Measurements from ENCODE around the gene SFXN4. TPM values are rescaled to one million over a fixed set of nuclear protein-coding genes. Genes with fewer than 3 reads are reported as not detected.

Gene SFXN4
- total RNA-seq, 1 experiment from 2014 or later, result 21.9 TPM

- no peaks in the 10 kb centered on the region for H3K79me1 ChIP-seq (ENCODE audit: insufficient read depth, low read depth, low read length, poor library complexity, severe bottlenecking)
- H3K18ac ChIP-seq (ENCODE audit: insufficient read length, low read depth, low read length), result no peak overlapping the region
- Mint-ChIP-seq H3K9me3 (no peaks in the 10 kb centered on the region), H3K27me3 (ENCODE audit: low read depth) (no peaks in the 10 kb centered on the region), H3K27ac (peak overlapping the region; percentile 36 to 53 (median 36); a peak in 3 of 7 replicates), H3K4me3 (no peak overlapping the region; a peak in 1 of 5 replicates), H3K36me3 (ENCODE audit: insufficient read depth in 1 of 3, low read depth in 3 of 3) (peaks cover 6 to 53% (median 25%) of the 10 kb centered on the region in 3 experiments; a peak in 6 of 7 replicates), H3K4me1 (no peaks in the 10 kb centered on the region)
- H3K9me3 ChIP-seq (ENCODE audit: control insufficient read depth, low read depth, low read length), result no peaks in the 10 kb centered on the region
- no peak overlapping the region for H3T11ph ChIP-seq (ENCODE audit: low read length)
- no peak overlapping the region for H3K23ac ChIP-seq (ENCODE audit: insufficient read length, low read depth, low read length)
- H2BK120ac ChIP-seq (ENCODE audit: low read depth, low read length, poor library complexity, severe bottlenecking), result no peak overlapping the region
- H2AK5ac ChIP-seq (ENCODE audit: insufficient read length, low read length), result no peak overlapping the region
- no peaks in the 10 kb centered on the region for H4K20me1 ChIP-seq (ENCODE audit: control insufficient read depth, insufficient read depth, insufficient read length)
- H3K4me1 ChIP-seq (ENCODE audit: insufficient read depth, low read length), result no peaks in the 10 kb centered on the region
- TF ChIP-seq CTCF (conservative IDR thresholded peaks at IDR 0.05), result no peak
- H3K79me2 ChIP-seq (ENCODE audit: insufficient read depth, low read length), result no peaks in the 10 kb centered on the region
- no peak overlapping the region for H2BK12ac ChIP-seq (ENCODE audit: insufficient read length, low read depth, low read length)
- no peaks in the 10 kb centered on the region for H3K23me2 ChIP-seq (ENCODE audit: insufficient read length, low read depth, low read length, poor library complexity, severe bottlenecking)
- no peak overlapping the region for H2BK5ac ChIP-seq (ENCODE audit: insufficient read length, low read length)
- H4K5ac ChIP-seq (ENCODE audit: insufficient read length, low read depth, low read length), result no peak overlapping the region
- no peak overlapping the region for H2BK15ac ChIP-seq (ENCODE audit: low read depth, low read length)
- no peak overlapping the region for H3K27ac ChIP-seq (ENCODE audit: insufficient read length, low read depth, low read length)
- H4K91ac ChIP-seq (ENCODE audit: insufficient read length, low read depth, low read length), result no peak overlapping the region
- H3K9ac ChIP-seq (ENCODE audit: extremely low read depth, insufficient read length, low read length), result no peak overlapping the region
- no peak for DNase-seq
- no peaks in the 10 kb centered on the region for H3K27me3 ChIP-seq (ENCODE audit: insufficient read depth, low read length)
- WGBS (ENCODE audit: extremely low coverage, insufficient read length, low lambda C conversion rate), result no CpG with 5 or more reads among the region's 8 CpGs
- H3K4me2 ChIP-seq (ENCODE audit: insufficient read depth, insufficient read length, low read length), result no peak overlapping the region
- no peak overlapping the region for H3K14ac ChIP-seq (ENCODE audit: insufficient read depth, low read length)
- no peak overlapping the region for H4K8ac ChIP-seq (replicated peaks; ENCODE audit: insufficient read length, low read depth, low read length)
- no peak overlapping the region for H2AFZ ChIP-seq (ENCODE audit: low read length)
- H3K56ac ChIP-seq (ENCODE audit: insufficient read length, low read depth, low read length), result no peak overlapping the region
- H3K4ac ChIP-seq (ENCODE audit: low read depth, low read length), result no peak overlapping the region
- no peak overlapping the region for H2BK20ac ChIP-seq (ENCODE audit: low read depth, low read length, poor library complexity, severe bottlenecking)
These were observed 6.2 kb downstream of the SFXN4 start for GRCh38 chr10:119159332-119159731.

All from H9 (cell line).